Activated CD4-positive, alpha-beta T cell treated with anti-CD3 and anti-CD28 coated beads, Interleukin-2, amount 50 U/mL, for 48 hours (primary cell): ENCODE results near the gene OR2A12.
"Not testable (repeated sequence)": the region's sequence is repeated elsewhere in the genome, so short reads cannot be mapped to it uniquely, and the experiment has no call there.

Experiments used
- DNase-seq, 2 experiments: peaks; one replicate each; pipeline ENCODE4 v3.0.0-alpha.2; 2020

The OR2A12 gene

DNA sequence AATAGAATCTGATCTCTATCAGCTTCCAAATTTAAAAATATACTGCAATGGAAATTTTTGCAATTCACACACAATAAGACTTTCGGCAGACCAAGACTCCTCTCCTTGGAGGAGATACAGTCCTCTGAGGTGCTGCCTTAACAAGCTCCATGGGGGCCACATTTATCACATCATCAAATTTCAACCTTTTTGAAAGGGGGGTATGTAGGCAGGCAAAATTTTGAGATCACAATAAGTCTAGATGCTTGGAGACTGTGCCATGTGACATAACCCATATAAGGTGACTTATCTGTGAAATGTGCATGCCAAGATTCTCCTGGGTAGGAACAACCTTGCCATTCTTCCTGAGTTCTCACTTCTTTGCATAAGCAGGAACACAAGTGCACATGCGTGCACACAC, at the start of gene OR2A12:
Gene OR2A12, plus strand, starts transcription at position 301 of the 400 bp plus-strand sequence. CDS start 8,830 bp downstream, outside the sequence.
- DNase-seq, result no peak

GRCh38 chr7:144036302-144036885, 49.7 kb upstream of the OR2A12 start:
- no peak for DNase-seq

DNA sequence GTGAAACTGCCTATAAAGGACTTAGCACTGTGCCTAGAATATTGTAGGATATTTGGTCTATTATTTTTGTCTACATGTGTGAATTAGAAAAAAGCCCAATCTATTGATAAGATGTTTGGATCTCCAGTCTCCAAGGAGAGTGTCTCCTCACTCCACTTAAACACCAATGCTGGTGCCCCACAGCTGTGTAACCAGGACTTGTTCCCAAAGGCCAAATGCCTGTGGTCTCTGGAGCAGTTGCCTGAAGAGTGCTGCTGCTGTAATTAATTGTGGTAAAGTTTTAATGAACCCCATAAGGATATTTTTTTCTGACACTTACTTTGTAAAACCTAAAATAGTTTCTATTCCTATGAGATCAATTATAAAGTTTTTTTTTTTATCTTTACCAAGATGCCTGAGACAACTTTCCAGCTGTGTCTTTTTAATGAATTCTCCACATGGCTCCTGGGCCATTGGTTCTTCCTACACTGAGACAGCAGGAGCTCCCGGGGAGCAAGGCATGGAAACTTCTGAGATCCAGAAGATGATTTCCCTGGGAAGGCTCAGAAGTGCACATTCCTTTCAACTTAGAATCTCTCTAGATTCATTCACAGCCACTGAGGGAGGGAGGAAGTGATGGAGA, 48.6 kb upstream of the OR2A12 start:
- DNase-seq, result no peak

- DNase-seq, result no peak
Observed at GRCh38 chr7:144038887-144039286, 47.2 kb upstream of the OR2A12 start.

- no peak for DNase-seq
Observed at GRCh38 chr7:144048648-144049047, 37.4 kb upstream of the OR2A12 start, which contains the start of gene OR2A5. OR2A5 (plus strand) TSS chr7:144048948; CDS start chr7:144050402, 1,454 bp downstream.

GRCh38 chr7:144049491-144049890, 36.6 kb upstream of the OR2A12 start:
- no peak for DNase-seq

DNA sequence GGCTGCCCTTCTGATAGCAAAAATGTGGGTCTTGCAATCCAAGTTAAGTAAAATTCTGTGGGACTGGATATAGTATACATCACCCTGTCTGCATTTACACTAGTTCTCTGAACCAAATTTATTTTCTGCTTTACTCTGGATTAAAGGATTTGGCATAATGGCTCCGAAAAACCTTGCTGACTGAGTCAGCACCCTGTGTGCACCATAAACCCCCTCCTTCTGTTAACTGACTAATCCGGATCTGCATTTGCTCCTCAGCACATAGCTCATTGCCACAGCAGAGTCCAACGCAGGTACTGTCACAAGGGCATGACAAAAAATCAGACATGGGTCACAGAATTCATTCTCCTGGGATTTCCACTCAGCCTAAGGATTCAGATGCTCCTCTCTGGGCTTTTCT, 36.0 kb upstream of the OR2A12 start:
- no peak for DNase-seq

- DNase-seq, result not testable (repeated sequence)
Observed at GRCh38 chr7:144050884-144051283, 35.2 kb upstream of the OR2A12 start.

DNA sequence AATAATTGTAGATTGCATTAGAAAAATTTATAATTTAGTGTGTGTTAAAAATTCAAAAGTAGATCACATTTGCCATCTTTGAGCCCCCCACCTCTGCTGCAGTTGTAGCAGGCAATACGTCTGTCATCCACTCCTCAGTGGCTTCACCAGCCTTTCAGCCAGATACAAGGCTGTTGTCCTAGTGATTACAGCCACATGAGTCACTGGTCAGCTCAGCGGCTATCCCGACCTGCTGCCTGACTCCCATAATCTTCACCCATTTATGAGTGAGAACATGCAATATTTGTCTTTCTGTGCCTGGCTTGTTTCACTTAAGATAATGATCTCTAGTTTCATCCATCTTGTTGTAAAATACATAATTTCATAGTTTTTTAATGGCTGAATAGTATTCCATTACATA, 28.1 kb upstream of the OR2A12 start:
- DNase-seq, result no peak

DNA sequence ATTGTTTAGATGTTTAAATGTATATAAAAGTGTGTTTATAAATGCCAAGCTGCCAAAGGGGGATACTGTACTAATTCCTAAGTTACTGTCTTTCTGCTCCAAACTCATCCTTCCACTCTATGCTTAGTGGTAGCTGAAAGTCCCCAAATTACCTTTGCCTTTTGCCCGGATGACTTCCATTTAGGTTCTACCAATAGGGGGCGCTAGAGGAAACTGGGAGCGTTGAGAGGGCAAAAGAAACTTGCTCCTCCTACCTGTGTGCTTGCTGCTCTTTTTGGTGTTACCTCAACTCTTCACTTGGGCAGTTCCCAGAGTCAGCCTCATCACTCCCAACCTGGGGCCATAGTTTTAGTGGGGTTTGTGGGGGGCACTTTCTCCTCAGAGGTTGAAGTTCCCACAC, 22.4 kb upstream of the OR2A12 start:
- DNase-seq, result no peak

DNA sequence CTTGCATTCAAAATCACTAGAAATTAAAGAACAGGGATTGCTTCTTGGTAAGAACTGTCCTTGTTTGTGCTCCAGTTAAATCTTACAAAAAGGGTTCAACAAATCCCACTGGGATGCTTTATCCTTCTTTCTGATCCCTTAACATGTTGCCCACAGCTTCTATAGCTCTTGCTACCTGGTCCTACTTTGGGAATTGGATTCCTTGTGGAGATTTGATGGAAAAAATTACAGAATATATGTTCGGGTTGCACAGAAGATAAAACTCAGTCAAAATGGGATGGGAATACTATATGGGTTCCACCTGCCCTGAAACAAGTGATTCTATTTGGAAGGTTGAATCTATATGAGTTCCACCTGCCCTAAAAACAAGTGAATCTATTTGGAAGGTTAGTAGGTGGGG, 16.6 kb upstream of the OR2A12 start, which contains the start of gene OR2A25:
Gene OR2A25, plus strand, starts transcription at position 301 of the 400 bp plus-strand sequence. CDS start 4,409 bp downstream, outside the sequence.
- no peak for DNase-seq

GRCh38 chr7:144069953-144070352, 16.1 kb upstream of the OR2A12 start:
- DNase-seq, result no peak

- DNase-seq, result no peak
Observed at GRCh38 chr7:144074374-144074773, 11.7 kb upstream of the OR2A12 start.

DNA sequence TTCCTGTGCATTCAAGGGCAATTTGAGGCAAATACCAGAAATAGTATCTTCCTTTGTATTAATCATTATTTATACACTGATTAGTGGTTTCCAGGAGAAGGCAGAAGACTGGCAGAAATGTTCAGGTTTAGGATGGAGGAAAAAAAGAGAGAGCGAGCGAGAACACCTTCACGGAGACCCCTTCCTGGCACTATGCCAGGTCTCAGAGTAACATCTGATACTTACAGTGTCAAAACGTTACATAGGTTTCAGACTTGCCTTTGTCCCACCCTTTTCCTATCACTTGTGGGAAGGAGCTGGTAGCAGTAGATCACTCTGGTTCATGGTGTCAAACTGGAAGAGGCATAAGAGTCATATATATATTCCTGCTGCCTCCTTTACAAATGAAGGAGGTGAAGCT, 652 bp downstream of the OR2A12 start:
- DNase-seq, result no peak

GRCh38 chr7:144087230-144087629, 1.2 kb downstream of the OR2A12 start:
- no peak for DNase-seq

- no peak for DNase-seq
Observed at GRCh38 chr7:144090667-144091066, 4.6 kb downstream of the OR2A12 start.

DNA sequence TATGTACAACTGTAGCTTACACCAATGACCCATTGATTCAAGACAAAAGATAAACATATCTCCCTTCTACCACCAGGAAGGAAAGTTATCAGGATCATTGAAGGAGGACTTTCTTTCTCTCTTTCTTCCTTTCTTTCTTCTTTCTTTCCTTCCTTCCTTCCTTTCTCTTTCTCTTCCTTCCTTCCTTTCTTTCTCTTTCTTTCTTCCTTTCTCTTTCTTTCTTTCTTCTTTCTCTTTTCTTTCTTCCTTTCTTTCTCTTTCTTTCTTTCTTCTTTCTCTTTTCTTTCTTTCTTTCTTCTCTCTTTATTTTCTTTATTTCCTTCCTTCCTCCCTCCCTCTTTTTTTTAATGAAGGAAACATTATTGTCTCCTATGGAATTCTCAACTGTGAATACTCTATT, 12.7 kb downstream of the OR2A12 start:
- DNase-seq, result no peak

DNA sequence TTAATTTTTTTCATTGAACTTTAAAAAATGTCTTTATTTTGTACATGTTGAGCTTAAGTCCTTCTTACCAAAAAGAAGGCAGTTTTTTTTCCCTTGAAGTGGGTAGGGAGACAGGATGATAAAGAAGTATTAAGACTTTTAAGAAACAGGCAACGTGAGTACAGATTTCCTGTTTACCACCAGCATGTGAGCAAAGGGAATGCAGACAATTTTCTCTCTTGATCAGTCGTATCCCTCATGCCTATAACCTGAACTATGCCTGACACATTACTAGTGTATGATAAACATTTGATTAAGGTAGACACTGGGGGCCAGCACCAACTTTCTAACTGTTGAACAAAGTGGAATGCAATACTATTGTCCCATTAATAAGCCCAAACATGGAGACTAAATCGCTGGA, 14.5 kb downstream of the OR2A12 start:
- no peak for DNase-seq

DNA sequence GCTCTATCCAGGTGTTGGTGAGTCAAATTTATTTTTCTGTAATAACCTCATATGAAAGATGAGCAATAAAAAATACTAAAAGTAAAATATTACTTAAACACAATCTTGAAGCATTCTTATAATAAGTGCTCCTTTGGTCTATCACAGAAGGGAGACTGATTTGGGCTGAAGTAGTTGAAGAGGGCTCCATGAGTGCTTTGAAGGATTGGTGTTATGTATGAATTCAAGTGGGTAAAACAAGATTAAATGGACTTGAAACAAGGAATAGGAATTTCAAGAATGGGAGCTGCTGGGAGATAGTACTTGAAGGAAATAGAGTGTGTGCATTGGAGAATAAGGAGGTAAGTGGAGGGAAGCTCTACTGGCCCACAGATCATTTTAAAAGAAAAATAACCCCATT, 16.0 kb downstream of the OR2A12 start:
- DNase-seq, result no peak

DNA sequence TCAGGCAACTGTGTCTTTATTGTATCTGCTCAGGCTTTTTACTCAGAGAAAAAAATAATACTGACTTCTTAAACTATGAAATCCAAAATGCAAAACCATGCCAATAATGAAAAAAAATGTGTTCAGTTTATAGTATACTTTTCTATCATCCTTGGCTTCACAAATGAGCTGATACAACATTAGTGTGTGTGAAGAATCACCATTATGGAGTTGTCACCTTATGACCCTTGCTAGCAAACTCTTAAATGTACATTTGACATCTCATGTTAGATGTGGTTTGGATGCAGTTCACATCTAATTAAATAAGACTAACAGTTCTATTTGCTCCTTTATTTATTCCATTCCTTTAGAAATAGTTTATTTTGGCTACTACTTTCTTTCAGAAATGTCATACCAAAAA, 19.1 kb downstream of the OR2A12 start:
- DNase-seq, result no peak

- no peak for DNase-seq
Observed at GRCh38 chr7:144109283-144109682, 23.2 kb downstream of the OR2A12 start, which contains the start of gene OR2A2. OR2A2 (plus strand) TSS chr7:144109583; CDS start chr7:144109583, 0 bp downstream.

DNA sequence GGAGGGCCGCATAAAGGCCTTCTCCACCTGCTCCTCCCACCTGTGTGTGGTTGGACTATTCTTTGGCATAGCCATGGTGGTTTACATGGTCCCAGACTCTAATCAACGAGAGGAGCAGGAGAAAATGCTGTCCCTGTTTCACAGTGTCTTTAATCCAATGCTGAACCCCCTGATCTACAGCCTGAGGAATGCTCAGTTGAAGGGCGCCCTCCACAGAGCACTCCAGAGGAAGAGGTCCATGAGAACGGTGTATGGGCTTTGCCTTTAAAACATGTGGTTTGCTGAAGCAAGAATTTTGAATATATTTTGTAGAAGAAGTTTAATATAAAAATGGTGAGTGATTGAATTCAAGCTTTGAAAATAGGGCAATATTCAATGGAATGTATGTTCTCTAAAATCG, 24.2 kb downstream of the OR2A12 start:
- no peak for DNase-seq

DNA sequence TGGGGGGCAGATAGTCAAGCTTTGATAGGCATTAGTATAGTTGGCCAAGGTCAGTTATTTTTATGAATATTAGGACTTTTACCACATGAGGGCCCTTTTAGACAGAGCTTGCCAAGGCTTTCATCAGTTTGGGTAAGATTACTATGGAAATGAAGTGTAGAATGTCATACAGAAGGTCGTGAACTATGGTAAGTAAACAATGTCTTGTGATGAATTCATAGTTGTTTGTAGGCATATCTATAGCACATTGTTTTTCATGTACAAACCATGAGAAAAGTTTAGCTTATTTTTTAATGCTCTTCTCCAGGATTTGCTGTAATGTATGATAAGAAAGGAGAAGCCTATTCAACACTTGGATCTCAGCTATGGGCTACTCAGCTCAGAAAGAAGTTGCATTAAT, 27.6 kb downstream of the OR2A12 start:
- DNase-seq, result no peak

DNA sequence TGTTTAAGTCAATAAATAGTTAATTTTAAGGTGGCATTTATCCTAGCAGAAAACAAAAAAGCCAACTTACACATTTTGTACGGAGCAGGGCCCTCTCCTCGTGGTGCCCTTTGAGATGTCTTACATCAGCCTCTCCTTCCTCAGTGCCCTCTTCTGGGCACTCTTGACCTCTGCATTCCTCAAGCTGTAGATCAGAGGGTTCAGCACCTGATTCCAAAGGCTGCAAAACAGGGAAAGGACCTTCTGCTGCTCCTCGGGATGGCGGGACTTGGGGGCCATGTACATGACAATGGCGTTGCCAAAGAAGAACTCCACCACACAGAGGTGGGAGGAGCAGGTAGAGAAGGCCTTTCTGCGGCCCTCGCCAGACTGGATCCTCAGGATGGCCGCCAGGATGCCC, 32.3 kb downstream of the OR2A12 start:
- no peak for DNase-seq

- DNase-seq, result no peak
Observed at GRCh38 chr7:144122876-144123275, 36.8 kb downstream of the OR2A12 start, which contains the start of gene OR2A14. OR2A14 (plus strand) TSS chr7:144123176; CDS start chr7:144129113, 5,937 bp downstream.
